Aorta (tissue), 5 donors: ENCODE results near the gene CTSW. TPM values are rescaled to one million over a fixed set of nuclear protein-coding genes. Genes with fewer than 3 reads are reported as not detected.

Source experiments
- ATAC-seq: fragments of 200-7000 bp; cut with Tn5 transposase; one replicate; pipeline ENCODE4 v1.9.1; 2022; ENCODE audit warnings: moderate library complexity; ENCODE audit not compliant: low FRiP score
- DNase-seq, 2 donors: peaks; one replicate each; pipeline ENCODE4 v3.0.0-alpha.2; 2020
- H3K27ac ChIP-seq, 2 donors: one replicate each; pipeline ENCODE4 v1.5.1; 2013; ENCODE audit warnings: low read length in 2 of 2, mild to moderate bottlenecking in 2 of 2, moderate library complexity in 2 of 2, control low read depth in 1 of 2, inconsistent platforms in 1 of 2, low read depth in 1 of 2
- H3K27me3 ChIP-seq, 2 donors: one replicate each; pipeline ENCODE4 v1.6.1; 2013; ENCODE audit warnings: control low read depth in 1 of 2, low read length in 1 of 2, mild to moderate bottlenecking in 1 of 2, moderate library complexity in 1 of 2; ENCODE audit not compliant: insufficient read depth in 2 of 2, control insufficient read depth in 1 of 2
- H3K36me3 ChIP-seq, 2 donors: one replicate each; pipeline ENCODE4 v1.6.1; 2013; ENCODE audit warnings: control low read depth in 1 of 2, low read length in 1 of 2, mild to moderate bottlenecking in 1 of 2; ENCODE audit not compliant: insufficient read depth in 2 of 2, control insufficient read depth in 1 of 2
- H3K4me1 ChIP-seq, 2 donors: one replicate each; pipeline ENCODE4 v1.6.1; 2013; ENCODE audit warnings: low read length in 2 of 2, control low read depth in 1 of 2, mild to moderate bottlenecking in 1 of 2, moderate library complexity in 1 of 2; ENCODE audit not compliant: insufficient read depth in 2 of 2, control insufficient read depth in 1 of 2
- H3K4me3 ChIP-seq, 2 donors: one replicate each; pipeline ENCODE4 v1.5.1; 2013; ENCODE audit warnings: low read length in 2 of 2, control low read depth in 1 of 2, mild to moderate bottlenecking in 1 of 2
- H3K9me3 ChIP-seq: one replicate; pipeline ENCODE4 v1.6.1; 2013; ENCODE audit warnings: mild to moderate bottlenecking, low read length; ENCODE audit not compliant: control insufficient read depth
- WGBS, 2 donors: extraction: QIAGEN DNeasy Blood & Tissue Kit; methylation state at CpG; one replicate each; pipeline ENCODE4 v1.1.7; 2013; 5-methylcytosine and 5-hydroxymethylcytosine counted together
- intact Hi-C, 2 donors: fragments of 100-400 bp; cut with DNase I; formaldehyde crosslinking; loops; one replicate each; pipeline versions ENCODE4 v1.14.2 to v1.15.0; 2022
- polyA plus RNA-seq, 2 donors: library from polyadenylated mRNA; stranded (reverse); fragments of 200-250 nt; gene quantifications; one replicate each; pipeline ENCODE4 v1.2.3, GENCODE V29; 2013
- total RNA-seq, 2 donors: library from RNA; stranded (reverse); fragmentation: NEBNext Ultra II Directional; extraction: Animal tissue kit (Norgen Biotek cat#: 25700); gene quantifications; one replicate each; pipeline ENCODE4 v1.2.1, GENCODE V29; 2021
- donor health status: healthy with polysubstance abuse.
- donor health status: Bipolar disorder and iron deficiency.
- donor health status: DM: no; HTN: no; CAD: no.
- donor health status: DM: no; HTN: no; CAD: no.
- donor health status: DM: yes; HTN: yes; CAD: no.

The CTSW gene
- total and polyA plus RNA-seq, 4 donors: 1.8 to 3.9 (median 2.3) TPM

- H3K4me1 ChIP-seq: no peaks in the 10 kb centered on the region
- peak; percentile 30 to 56 for DNase-seq
- WGBS, 2 donors: 66 to 68% methylated on average over 7 of the region's 7 CpGs
- no peaks in the 10 kb centered on the region for H3K27me3 ChIP-seq
- no peaks in the 10 kb centered on the region for H3K9me3 ChIP-seq
- H3K4me3 ChIP-seq: no peak overlapping the region
- H3K27ac ChIP-seq: no peak overlapping the region
- no peak for ATAC-seq
- intact Hi-C loops: loop anchor here in 1 of 2 donors (10.0 kb wide), 1 partner anchor 144 kb away; the partner anchor contains the start of gene CATSPER1
- peaks cover 0 to 3% of the 10 kb centered on the region in 2 donors for H3K36me3 ChIP-seq
Measured at GRCh38 chr11:65880844-65881421, 1.3 kb downstream of the CTSW start.

DNA sequence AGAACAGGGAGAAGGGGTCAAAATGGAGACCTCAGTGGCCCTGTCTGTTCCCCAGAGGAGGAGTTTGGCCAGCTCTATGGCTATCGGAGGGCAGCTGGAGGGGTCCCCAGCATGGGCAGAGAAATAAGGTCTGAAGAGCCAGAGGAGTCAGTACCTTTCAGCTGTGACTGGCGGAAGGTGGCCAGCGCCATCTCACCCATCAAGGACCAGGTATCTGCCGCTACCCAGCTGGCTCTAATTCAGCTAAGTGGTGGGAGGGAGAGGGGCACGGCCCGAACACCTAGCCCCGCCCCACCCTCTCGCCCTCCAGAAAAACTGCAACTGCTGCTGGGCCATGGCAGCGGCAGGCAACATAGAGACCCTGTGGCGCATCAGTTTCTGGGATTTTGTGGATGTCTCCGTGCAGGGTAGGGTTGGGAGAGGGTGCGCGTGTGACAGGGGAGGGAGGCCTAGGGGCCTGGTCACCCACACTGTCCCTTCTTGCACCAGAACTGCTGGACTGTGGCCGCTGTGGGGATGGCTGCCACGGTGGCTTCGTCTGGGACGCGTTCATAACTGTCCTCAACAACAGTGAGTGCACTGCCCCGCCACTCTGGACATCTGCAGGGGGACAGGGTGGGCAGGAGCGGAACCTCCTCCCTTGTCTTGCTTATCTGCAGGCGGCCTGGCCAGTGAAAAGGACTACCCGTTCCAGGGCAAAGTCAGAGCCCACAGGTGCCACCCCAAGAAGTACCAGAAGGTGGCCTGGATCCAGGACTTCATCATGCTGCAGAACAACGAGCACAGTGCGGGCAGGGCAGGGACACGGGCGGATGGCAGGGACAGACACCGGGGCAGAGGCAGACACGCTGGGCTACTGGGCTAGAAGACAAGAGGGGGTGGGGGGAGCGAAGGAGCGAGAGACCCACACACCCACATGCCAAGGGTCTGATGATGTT is 2.8 kb downstream of the CTSW start:
- ATAC-seq: no peak
- no peak overlapping the region for H3K4me3 ChIP-seq
- H3K4me1 ChIP-seq: peaks cover 0 to 1% of the 10 kb centered on the region in 2 donors
- no peaks in the 10 kb centered on the region for H3K9me3 ChIP-seq
- DNase-seq: peak; percentile 49 to 73
- 88 to 89% methylated on average over 30 of the region's 30 CpGs for WGBS, 2 donors
- no peak overlapping the region for H3K27ac ChIP-seq
- peaks cover 0 to 3% of the 10 kb centered on the region in 2 donors for H3K36me3 ChIP-seq
- intact Hi-C loops: loop anchor here in 1 of 2 donors (10.0 kb wide), 1 partner anchor 142 kb away; the partner anchor contains the start of gene CATSPER1
- no peaks in the 10 kb centered on the region for H3K27me3 ChIP-seq

GRCh38 chr11:65883058-65883761 is 3.6 kb downstream of the CTSW start:
- no peak overlapping the region for H3K4me3 ChIP-seq
- H3K9me3 ChIP-seq: no peaks in the 10 kb centered on the region
- intact Hi-C loops: loop anchor here in 1 of 2 donors (10.0 kb wide), 1 partner anchor 142 kb away; the partner anchor contains the start of gene CATSPER1
- H3K27ac ChIP-seq: no peak overlapping the region
- H3K36me3 ChIP-seq: peaks cover 0 to 3% of the 10 kb centered on the region in 2 donors
- H3K4me1 ChIP-seq: peaks cover 0 to 3% of the 10 kb centered on the region in 2 donors
- peak; percentile 44 for DNase-seq
- WGBS, 2 donors: 87 to 93% methylated on average over 13 of the region's 13 CpGs
- no peaks in the 10 kb centered on the region for H3K27me3 ChIP-seq
- ATAC-seq: no peak

DNA sequence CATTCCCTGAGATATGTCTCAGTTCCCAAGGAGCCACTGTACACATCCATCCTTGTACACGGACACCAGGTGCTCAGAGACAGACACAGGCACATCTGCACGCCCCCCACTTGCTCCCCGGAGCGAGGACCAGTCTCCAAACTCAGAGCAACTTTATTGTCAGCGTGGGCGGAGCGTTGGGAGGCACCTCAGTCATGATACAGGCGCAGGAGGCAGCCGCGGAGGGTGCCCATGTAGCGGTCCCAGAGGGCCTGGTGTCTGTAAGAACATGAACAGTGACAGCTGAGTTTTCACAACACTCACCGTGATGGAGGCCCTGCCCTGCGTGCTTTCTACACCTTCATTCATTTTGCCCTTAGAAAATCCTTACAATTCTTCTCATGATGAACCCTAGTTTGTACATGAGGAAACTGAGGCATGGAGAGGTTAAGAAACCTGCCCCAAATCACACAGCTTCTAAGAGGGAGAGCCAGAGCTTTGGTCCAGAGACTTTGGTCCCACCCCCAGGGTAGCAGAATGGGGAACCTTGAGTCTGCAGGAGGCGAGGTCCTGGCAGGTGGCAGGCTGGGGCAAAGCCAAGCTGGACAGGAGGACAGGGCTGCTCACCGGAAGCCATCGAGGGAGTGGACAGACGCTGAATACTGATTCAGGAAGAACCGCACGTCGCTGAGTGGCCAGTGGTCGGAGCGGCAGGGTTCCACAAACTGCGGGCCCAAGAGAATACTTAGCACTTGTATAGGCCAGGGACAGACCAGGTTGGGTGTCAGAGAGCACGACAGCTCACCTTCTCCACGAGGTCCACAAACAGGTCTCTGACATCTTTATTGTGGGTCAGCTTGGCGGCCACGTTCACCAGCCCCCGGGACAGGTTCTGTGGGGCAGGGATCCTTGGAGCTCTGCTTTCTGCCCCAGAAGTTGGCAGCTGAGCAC is 4.4 kb downstream of the CTSW start:
- Histone ChIP-seq H3K27me3 (no peaks in the 10 kb centered on the region), H3K4me3 (no peak overlapping the region), H3K9me3 (no peaks in the 10 kb centered on the region), H3K36me3 (peaks cover 0 to 3% of the 10 kb centered on the region in 2 donors), H3K4me1 (peaks cover 0 to 3% of the 10 kb centered on the region in 2 donors), H3K27ac (no peak overlapping the region)
- peak in 1 of 2 donors; percentile 49 for DNase-seq
- intact Hi-C loops: loop anchor here (2.0 to 10.0 kb wide), 3 partner anchors 77 to 141 kb away; partner anchors contain the start of genes CATSPER1 (in 1 of the 2) and SART1 (in 1 of the 2)
- ATAC-seq: no peak
- 80% methylated on average over 28 of the region's 28 CpGs for WGBS, 2 donors

- DNase-seq (peak; percentile 83 to 92), ATAC-seq (peak; percentile 57)
- H3K36me3 ChIP-seq: peaks cover 0 to 3% of the 10 kb centered on the region in 2 donors
- H3K27ac ChIP-seq: no peak overlapping the region
- no peaks in the 10 kb centered on the region for H3K27me3 ChIP-seq
- H3K4me3 ChIP-seq: no peak overlapping the region
- intact Hi-C loops: loop anchor here (2.0 to 10.0 kb wide), 5 partner anchors 38 to 140 kb away; partner anchors contain the start of genes BANF1 (in 1 of the 2), CATSPER1 (in 1 of the 2), EIF1AD (in 1 of the 2) and SART1 (in 1 of the 2)
- H3K9me3 ChIP-seq: no peaks in the 10 kb centered on the region
- peaks cover 0 to 3% of the 10 kb centered on the region in 2 donors for H3K4me1 ChIP-seq
- 20 to 25% methylated on average over 9 of the region's 9 CpGs for WGBS, 2 donors
Measured at GRCh38 chr11:65884716-65885092, 5.1 kb downstream of the CTSW start.

GRCh38 chr11:65885231-65885630 is 5.6 kb downstream of the CTSW start:
- Histone ChIP-seq H3K27me3 (no peaks in the 10 kb centered on the region), H3K9me3 (no peaks in the 10 kb centered on the region), H3K27ac (no peak overlapping the region), H3K36me3 (peaks cover 0 to 3% of the 10 kb centered on the region in 2 donors), H3K4me3 (no peak overlapping the region), H3K4me1 (peaks cover 0 to 3% of the 10 kb centered on the region in 2 donors)
- ATAC-seq (no peak), DNase-seq (peak in 1 of 2 donors; percentile 45)
- intact Hi-C loops: loop anchor here (2.0 to 10.0 kb wide), 5 partner anchors 37 to 140 kb away; partner anchors contain the start of genes BANF1 (in 1 of the 2), CATSPER1 (in 1 of the 2), EIF1AD (in 1 of the 2) and SART1 (in 1 of the 2)
- 86 to 91% methylated on average over 7 of the region's 7 CpGs for WGBS, 2 donors

- H3K27ac ChIP-seq: no peak overlapping the region
- WGBS, 2 donors: 92 to 93% methylated on average over 12 of the region's 12 CpGs
Measured at GRCh38 chr11:65885808-65886536, 6.3 kb downstream of the CTSW start.

More at GRCh38 chr11:65885808-65886536, 6.3 kb downstream of the CTSW start:
- DNase-seq (peak in 1 of 2 donors; percentile 40), ATAC-seq (no peak)
- Histone ChIP-seq H3K27me3 (peaks cover 0 to 1% of the 10 kb centered on the region in 2 donors), H3K4me1 (peaks cover 0 to 3% of the 10 kb centered on the region in 2 donors), H3K9me3 (no peaks in the 10 kb centered on the region), H3K36me3 (peaks cover 0 to 3% of the 10 kb centered on the region in 2 donors), H3K4me3 (no peak overlapping the region)
- intact Hi-C loops: loop anchor here (2.0 to 10.0 kb wide), 5 partner anchors 36 to 139 kb away; partner anchors contain the start of genes BANF1 (in 1 of the 2), CATSPER1 (in 1 of the 2), EIF1AD (in 1 of the 2) and SART1 (in 1 of the 2)
